Astrocyte (in vitro differentiated cells and primary cell): ENCODE measurements around the gene SGO1.

Source experiments
- EZH2 ChIP-seq: IDR thresholded peaks from 2 replicates; pipeline ENCODE4 v1.6.1; 2012; ENCODE audit warnings: mild to moderate bottlenecking, low read length, inconsistent platforms; ENCODE audit not compliant: insufficient read depth
- TF ChIP-seq, protein P1 (sequence below): IDR thresholded peaks from 2 replicates; pipeline ENCODE4 v1.5.1; 2011; ENCODE audit warnings: low read depth, mild to moderate bottlenecking, inconsistent platforms, low read length, moderate library complexity; ENCODE audit not compliant: insufficient read depth

DNA sequence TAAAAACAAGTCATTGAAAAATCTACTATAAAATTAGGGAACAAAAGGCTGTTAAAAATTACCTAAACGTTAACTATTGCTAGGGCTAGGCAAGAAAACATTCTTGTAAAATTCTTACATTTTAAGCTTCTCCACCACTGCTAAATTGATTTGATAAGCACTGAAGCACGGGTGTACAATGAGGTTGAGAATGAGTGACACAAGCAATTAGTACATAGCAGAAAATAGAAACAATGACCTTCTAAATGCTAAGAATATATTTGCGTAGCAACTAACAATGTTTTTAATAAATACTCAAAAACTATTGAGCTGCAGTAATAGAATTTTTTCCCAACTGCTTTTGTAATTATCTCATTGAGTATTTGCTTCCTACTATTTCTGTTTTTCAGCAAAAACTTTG is 4.7 kb downstream of the SGO1 start:
- TF ChIP-seq, protein P1, sequence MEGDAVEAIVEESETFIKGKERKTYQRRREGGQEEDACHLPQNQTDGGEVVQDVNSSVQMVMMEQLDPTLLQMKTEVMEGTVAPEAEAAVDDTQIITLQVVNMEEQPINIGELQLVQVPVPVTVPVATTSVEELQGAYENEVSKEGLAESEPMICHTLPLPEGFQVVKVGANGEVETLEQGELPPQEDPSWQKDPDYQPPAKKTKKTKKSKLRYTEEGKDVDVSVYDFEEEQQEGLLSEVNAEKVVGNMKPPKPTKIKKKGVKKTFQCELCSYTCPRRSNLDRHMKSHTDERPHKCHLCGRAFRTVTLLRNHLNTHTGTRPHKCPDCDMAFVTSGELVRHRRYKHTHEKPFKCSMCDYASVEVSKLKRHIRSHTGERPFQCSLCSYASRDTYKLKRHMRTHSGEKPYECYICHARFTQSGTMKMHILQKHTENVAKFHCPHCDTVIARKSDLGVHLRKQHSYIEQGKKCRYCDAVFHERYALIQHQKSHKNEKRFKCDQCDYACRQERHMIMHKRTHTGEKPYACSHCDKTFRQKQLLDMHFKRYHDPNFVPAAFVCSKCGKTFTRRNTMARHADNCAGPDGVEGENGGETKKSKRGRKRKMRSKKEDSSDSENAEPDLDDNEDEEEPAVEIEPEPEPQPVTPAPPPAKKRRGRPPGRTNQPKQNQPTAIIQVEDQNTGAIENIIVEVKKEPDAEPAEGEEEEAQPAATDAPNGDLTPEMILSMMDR = no peak
- TF ChIP-seq EZH2 = no peak
